ENCODE results near the gene TOP3A. TPM values are rescaled to one million over a fixed set of nuclear protein-coding genes. Genes with fewer than 3 reads are reported as not detected.

Gene TOP3A
- total and polyA plus RNA-seq, 3 experiments from 2014 or later = 21.7 to 72.8 (median 69.7) TPM

DNA sequence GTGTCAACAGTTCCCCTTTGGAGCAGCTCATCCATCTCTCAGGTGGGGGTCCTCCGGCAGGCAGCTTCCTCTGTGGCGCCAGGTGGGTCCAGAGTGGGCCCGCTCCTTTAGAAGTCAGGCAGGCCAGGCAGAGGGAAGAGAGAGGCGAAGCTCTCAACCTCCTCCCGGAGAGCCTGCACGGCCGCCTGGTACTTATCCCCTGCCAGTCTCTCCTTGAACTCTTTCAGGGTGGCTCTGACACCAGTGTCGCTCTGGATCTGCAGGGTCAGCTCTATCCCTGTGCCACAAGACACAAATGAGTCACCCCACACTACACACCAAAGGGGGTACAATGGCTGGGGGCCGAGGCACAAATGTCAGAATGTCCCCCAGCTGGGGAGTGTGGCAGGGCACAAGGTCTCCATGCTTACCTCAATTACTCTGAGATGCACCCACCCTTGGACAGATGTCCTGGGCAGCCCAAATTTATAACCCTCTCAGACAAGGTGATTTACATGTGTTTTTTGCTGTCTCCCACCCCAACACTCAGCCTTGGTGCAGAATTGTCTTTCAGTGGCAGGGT is 13.9 kb upstream of the TOP3A start:
- no peak overlapping the region for H3K4me3 ChIP-seq (ENCODE audit: low read length)
- Mint-ChIP-seq H3K27me3 (no peaks in the 10 kb centered on the region), H3K4me1 (peaks cover 16 to 41% (median 18%) of the 10 kb centered on the region in 3 donors), H3K4me3 (no peak overlapping the region), H3K36me3 (peaks cover 0 to 74% (median 4%) of the 10 kb centered on the region in 3 donors), H3K9me3 (no peaks in the 10 kb centered on the region), H3K27ac (peak overlapping the region in 1 of 8 donors; percentile 33)
- no peak overlapping the region for H3K27ac ChIP-seq (ENCODE audit: low read depth, low read length)
- H3K36me3 ChIP-seq (ENCODE audit: insufficient read depth, low read length) = peaks cover 36% of the 10 kb centered on the region
- H3K27me3 ChIP-seq (ENCODE audit: insufficient read depth, low read length, poor library complexity, severe bottlenecking) = no peaks in the 10 kb centered on the region
- CTCF ChIA-PET = interaction anchor here (1.5 kb wide), 1 partner anchor 11 kb away, joined by 3 read pairs; no protein-coding TSS in a partner anchor
- DNase-seq = no peak
- POLR2A ChIA-PET = no interaction called here
- no peaks in the 10 kb centered on the region for H3K9me3 ChIP-seq (ENCODE audit: low read length)
- peaks cover 12% of the 10 kb centered on the region for H3K4me1 ChIP-seq (ENCODE audit: insufficient read depth, low read length)

DNA sequence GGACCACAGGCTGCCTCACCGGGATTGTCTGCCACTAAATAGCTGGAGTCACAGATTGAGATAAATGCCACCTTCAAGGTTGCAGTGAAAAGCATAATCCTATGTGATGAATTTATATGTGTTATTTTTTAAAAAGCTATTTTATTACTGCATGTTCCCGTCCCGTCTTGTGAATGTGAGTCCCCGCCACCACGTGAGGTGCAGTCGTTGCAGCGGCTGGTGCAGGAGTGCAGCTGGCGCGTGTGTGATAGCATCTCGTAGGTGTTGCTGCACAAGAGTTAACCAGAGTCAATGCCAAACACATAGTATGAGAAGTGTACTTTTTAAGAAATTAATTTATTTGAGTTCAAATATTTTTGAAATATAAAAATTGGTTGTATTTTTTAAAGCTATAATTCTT is 12.8 kb upstream of the TOP3A start:
- no peak for DNase-seq
- no peaks in the 10 kb centered on the region for H3K27me3 Mint-ChIP-seq
- H3K36me3 Mint-ChIP-seq = peaks cover 0 to 86% (median 4%) of the 10 kb centered on the region in 3 donors
- no peak overlapping the region for H3K4me3 ChIP-seq (ENCODE audit: low read length)
- H3K4me3 Mint-ChIP-seq = no peak overlapping the region
- H3K9me3 ChIP-seq (ENCODE audit: low read length) = no peaks in the 10 kb centered on the region
- CTCF ChIA-PET = interaction anchor here (1.5 kb wide), 1 partner anchor 10 kb away, joined by 3 read pairs; no protein-coding TSS in a partner anchor
- H3K27ac Mint-ChIP-seq = peak overlapping the region in 3 of 8 donors; percentile 4 to 54 (median 52)
- H3K4me1 Mint-ChIP-seq = peaks cover 15 to 36% (median 16%) of the 10 kb centered on the region in 3 donors
- peaks cover 12% of the 10 kb centered on the region for H3K4me1 ChIP-seq (ENCODE audit: insufficient read depth, low read length)
- no peaks in the 10 kb centered on the region for H3K9me3 Mint-ChIP-seq
- no peak overlapping the region for H3K27ac ChIP-seq (ENCODE audit: low read depth, low read length)
- peaks cover 48% of the 10 kb centered on the region for H3K36me3 ChIP-seq (ENCODE audit: insufficient read depth, low read length)
- POLR2A ChIA-PET = no interaction called here
- H3K27me3 ChIP-seq (ENCODE audit: insufficient read depth, low read length, poor library complexity, severe bottlenecking) = no peaks in the 10 kb centered on the region

DNA sequence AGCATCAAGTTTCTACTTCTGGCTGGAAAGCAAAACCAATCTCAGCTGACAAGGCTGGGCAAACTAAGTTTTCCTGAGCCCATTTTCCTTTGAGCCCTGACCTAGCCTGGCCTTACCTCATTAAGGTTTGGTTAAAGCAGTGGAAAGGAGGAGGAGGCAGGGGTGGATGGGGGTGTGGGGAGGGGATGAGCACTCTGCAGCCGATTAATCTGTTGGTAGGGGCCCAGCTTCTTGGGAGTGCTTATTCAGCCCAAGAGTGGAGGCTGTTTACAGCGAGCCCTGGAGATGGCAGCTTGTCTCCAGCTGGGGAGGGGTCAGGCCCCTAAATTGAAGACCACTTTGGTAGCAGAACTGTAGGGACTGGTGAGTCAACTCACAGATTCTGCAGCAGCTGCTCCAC is 12.3 kb upstream of the TOP3A start:
- peaks cover 13 to 34% (median 13%) of the 10 kb centered on the region in 3 donors for H3K4me1 Mint-ChIP-seq
- Histone ChIP-seq H3K9me3 (ENCODE audit: low read length) (no peaks in the 10 kb centered on the region), H3K4me3 (ENCODE audit: low read length) (no peak overlapping the region), H3K36me3 (ENCODE audit: insufficient read depth, low read length) (peaks cover 51% of the 10 kb centered on the region), H3K27ac (ENCODE audit: low read depth, low read length) (no peak overlapping the region), H3K4me1 (ENCODE audit: insufficient read depth, low read length) (peaks cover 9% of the 10 kb centered on the region), H3K27me3 (ENCODE audit: insufficient read depth, low read length, poor library complexity, severe bottlenecking) (no peaks in the 10 kb centered on the region)
- peak overlapping the region in 1 of 8 donors; percentile 29 for H3K27ac Mint-ChIP-seq
- DNase-seq = no peak
- peaks cover 0 to 88% (median 4%) of the 10 kb centered on the region in 3 donors for H3K36me3 Mint-ChIP-seq
- ChIA-PET CTCF (no interaction called here), POLR2A (no interaction called here)
- no peaks in the 10 kb centered on the region for H3K9me3 Mint-ChIP-seq
- no peak overlapping the region for H3K4me3 Mint-ChIP-seq
- no peaks in the 10 kb centered on the region for H3K27me3 Mint-ChIP-seq

DNA sequence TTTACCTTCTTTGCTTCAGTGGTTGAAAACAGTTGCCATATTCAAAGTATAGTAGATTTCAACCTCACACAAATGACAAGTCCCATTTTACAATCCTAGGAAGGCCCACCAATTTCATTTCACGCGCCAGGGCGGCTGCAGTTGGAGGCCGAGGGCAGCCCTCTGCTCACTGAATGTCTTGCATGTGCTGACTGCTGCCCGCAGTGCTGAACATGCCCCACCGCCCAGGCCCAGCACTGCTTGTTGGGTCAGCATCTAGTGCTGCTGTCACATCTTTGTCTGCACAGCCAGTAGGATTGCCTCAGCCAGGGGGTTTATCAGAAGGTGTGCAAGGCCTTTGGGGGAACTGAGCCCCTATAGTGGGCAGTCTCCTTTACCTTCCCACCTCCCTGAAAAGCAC is 11.8 kb upstream of the TOP3A start:
- H3K27ac ChIP-seq (ENCODE audit: low read depth, low read length) = no peak overlapping the region
- Mint-ChIP-seq H3K4me3 (no peak overlapping the region), H3K27ac (peak overlapping the region in 3 of 8 donors; percentile 1 to 68 (median 64)), H3K36me3 (peaks cover 0 to 88% (median 4%) of the 10 kb centered on the region in 3 donors), H3K9me3 (no peaks in the 10 kb centered on the region), H3K4me1 (peaks cover 10 to 32% (median 12%) of the 10 kb centered on the region in 3 donors), H3K27me3 (no peaks in the 10 kb centered on the region)
- H3K4me3 ChIP-seq (ENCODE audit: low read length) = no peak overlapping the region
- peaks cover 3% of the 10 kb centered on the region for H3K4me1 ChIP-seq (ENCODE audit: insufficient read depth, low read length)
- no peaks in the 10 kb centered on the region for H3K9me3 ChIP-seq (ENCODE audit: low read length)
- no peak for DNase-seq
- CTCF ChIA-PET = no interaction called here
- H3K36me3 ChIP-seq (ENCODE audit: insufficient read depth, low read length) = peaks cover 51% of the 10 kb centered on the region
- POLR2A ChIA-PET = interaction anchor here (0.7 kb wide), 1 partner anchor 93 kb away, joined by 3 read pairs; no protein-coding TSS in a partner anchor
- no peaks in the 10 kb centered on the region for H3K27me3 ChIP-seq (ENCODE audit: insufficient read depth, low read length, poor library complexity, severe bottlenecking)

DNA sequence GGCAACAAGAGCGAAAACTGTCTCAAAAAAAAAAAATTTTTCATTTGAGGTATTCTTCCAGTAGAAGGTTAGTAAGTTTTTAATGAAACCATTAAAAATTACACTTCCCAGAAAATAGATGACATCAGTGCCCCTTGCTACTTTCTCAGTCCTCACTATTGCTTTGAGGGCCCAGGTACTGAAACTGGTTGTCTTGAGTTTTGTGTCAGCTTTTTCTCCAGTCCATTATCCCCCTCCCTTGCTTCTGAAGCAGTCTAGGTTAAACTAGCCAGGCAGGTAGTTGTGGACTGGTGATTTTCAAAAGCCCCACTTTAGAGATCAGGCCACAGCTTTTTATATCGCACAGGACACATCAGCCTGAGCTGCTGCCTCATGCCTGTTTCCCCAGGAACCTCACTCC is 11.2 kb upstream of the TOP3A start:
- no peak for DNase-seq
- Histone ChIP-seq H3K4me1 (ENCODE audit: insufficient read depth, low read length) (no peaks in the 10 kb centered on the region), H3K36me3 (ENCODE audit: insufficient read depth, low read length) (peaks cover 46% of the 10 kb centered on the region), H3K27me3 (ENCODE audit: insufficient read depth, low read length, poor library complexity, severe bottlenecking) (no peaks in the 10 kb centered on the region), H3K27ac (ENCODE audit: low read depth, low read length) (no peak overlapping the region), H3K4me3 (ENCODE audit: low read length) (no peak overlapping the region), H3K9me3 (ENCODE audit: low read length) (no peaks in the 10 kb centered on the region)
- peak overlapping the region in 1 of 8 donors; percentile 68 for H3K27ac Mint-ChIP-seq
- peaks cover 8 to 32% (median 9%) of the 10 kb centered on the region in 3 donors for H3K4me1 Mint-ChIP-seq
- CTCF ChIA-PET = no interaction called here
- POLR2A ChIA-PET = interaction anchor here (0.7 kb wide), 1 partner anchor 92 kb away, joined by 3 read pairs; no protein-coding TSS in a partner anchor
- H3K4me3 Mint-ChIP-seq = no peak overlapping the region
- no peaks in the 10 kb centered on the region for H3K9me3 Mint-ChIP-seq
- no peaks in the 10 kb centered on the region for H3K27me3 Mint-ChIP-seq
- peaks cover 0 to 91% (median 4%) of the 10 kb centered on the region in 3 donors for H3K36me3 Mint-ChIP-seq

DNA sequence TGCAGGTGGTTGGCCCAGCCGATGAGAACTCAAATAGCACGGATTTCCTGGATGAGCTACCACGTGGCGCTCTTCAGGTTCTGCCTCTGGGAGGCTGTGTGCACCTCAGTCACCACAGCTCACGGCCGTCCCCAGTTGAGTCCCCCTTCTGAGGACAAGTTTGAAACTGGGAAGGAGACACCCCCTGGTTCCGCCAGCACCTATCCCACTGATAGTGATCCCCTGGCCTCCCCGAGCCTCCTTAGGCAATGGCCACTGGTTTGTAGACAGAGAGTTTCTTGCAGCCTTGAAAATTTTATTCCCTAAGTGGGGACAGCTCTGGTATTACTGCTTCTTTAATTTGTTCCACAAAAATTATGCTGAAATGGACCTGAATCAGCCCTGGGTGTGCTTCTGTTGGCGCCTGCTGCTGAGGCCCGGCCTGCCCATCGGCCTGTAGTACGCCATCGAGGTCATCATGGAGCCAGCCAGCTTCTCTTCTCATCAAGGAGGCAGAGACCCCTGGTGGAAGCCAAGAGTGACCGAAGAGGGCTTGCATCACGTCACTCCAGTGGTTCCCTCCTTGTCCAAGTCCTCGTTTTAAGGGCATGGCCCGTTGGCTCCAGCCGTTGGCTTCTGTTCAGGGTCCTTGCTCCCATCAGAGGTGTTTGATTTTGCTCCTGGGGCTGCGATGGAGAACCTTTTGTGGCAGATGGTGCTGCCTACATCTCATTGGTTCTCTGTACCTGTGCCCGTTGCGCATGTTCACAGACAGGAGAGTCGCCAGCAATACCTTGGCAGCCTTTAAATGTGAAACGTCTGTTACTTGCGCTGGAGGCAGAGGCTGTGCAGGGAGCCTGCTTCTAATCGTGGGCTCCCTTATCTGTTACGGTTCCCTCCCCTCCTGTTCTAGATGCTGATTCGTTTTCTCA is 9.6 kb upstream of the TOP3A start:
- H3K4me1 ChIP-seq (ENCODE audit: insufficient read depth, low read length) = peaks cover 9% of the 10 kb centered on the region
- no peaks in the 10 kb centered on the region for H3K27me3 ChIP-seq (ENCODE audit: insufficient read depth, low read length, poor library complexity, severe bottlenecking)
- H3K4me3 ChIP-seq (ENCODE audit: low read length) = no peak overlapping the region
- H3K27ac ChIP-seq (ENCODE audit: low read depth, low read length) = no peak overlapping the region
- ChIA-PET CTCF (interaction anchor here (1.4 kb wide), 1 partner anchor 76 kb away, joined by 3 read pairs; no protein-coding TSS in a partner anchor), POLR2A (no interaction called here)
- Mint-ChIP-seq H3K27me3 (no peaks in the 10 kb centered on the region), H3K9me3 (no peaks in the 10 kb centered on the region), H3K4me3 (peak overlapping the region in 1 of 7 donors; percentile 27), H3K36me3 (peaks cover 0 to 94% (median 5%) of the 10 kb centered on the region in 3 donors), H3K27ac (peak overlapping the region in 2 of 8 donors; percentile 35 to 66), H3K4me1 (peaks cover 22 to 46% (median 26%) of the 10 kb centered on the region in 3 donors)
- H3K9me3 ChIP-seq (ENCODE audit: low read length) = no peaks in the 10 kb centered on the region
- peaks cover 41% of the 10 kb centered on the region for H3K36me3 ChIP-seq (ENCODE audit: insufficient read depth, low read length)
- DNase-seq = no peak

DNA sequence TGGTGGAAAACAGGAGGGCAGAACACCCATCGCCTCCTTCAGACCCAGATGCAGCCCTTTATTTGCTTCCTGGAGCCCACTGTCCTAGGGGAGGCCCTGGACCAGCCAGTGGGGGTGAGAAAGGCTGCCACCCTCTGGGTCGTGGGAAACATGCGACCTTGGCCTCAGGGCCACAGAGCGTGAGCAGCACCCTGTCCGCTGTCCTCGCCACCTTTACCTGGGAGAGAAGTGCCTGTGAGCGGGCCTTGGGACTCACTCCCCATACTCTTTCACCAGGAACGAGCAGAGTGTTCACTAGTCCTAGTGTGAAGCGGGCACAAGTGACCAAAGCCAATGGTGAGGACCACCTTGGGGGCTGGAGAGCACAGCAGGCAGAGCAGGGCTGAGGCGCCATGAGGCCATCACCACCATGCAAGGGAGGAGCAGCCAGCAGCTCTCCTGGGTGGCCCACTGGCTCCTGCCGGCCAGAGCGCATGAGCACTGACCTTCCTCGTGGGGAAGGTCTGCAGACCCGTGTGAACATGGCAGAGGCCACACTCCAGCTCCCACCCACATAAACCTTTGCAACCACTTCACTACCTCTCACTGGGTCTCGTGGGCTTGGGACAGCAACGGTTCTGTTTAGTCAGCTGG is 8.8 kb upstream of the TOP3A start:
- Histone ChIP-seq H3K27ac (ENCODE audit: low read depth, low read length) (no peak overlapping the region), H3K9me3 (ENCODE audit: low read length) (no peaks in the 10 kb centered on the region), H3K36me3 (ENCODE audit: insufficient read depth, low read length) (peaks cover 41% of the 10 kb centered on the region), H3K27me3 (ENCODE audit: insufficient read depth, low read length, poor library complexity, severe bottlenecking) (no peaks in the 10 kb centered on the region), H3K4me3 (ENCODE audit: low read length) (no peak overlapping the region), H3K4me1 (ENCODE audit: insufficient read depth, low read length) (peaks cover 17% of the 10 kb centered on the region)
- H3K9me3 Mint-ChIP-seq = no peaks in the 10 kb centered on the region
- H3K4me1 Mint-ChIP-seq = peaks cover 30 to 54% (median 33%) of the 10 kb centered on the region in 3 donors
- peaks cover 0 to 94% (median 5%) of the 10 kb centered on the region in 3 donors for H3K36me3 Mint-ChIP-seq
- no peak for DNase-seq
- no peaks in the 10 kb centered on the region for H3K27me3 Mint-ChIP-seq
- H3K4me3 Mint-ChIP-seq = no peak overlapping the region
- ChIA-PET CTCF (interaction anchor here (1.4 kb wide), 1 partner anchor 75 kb away, joined by 3 read pairs; no protein-coding TSS in a partner anchor), POLR2A (no interaction called here)
- H3K27ac Mint-ChIP-seq = peak overlapping the region in 1 of 8 donors; percentile 35
